A204.1 (cell line): ENCODE results near the gene CACNA1A.
"Not testable (repeated sequence)": the region's sequence is repeated elsewhere in the genome, so short reads cannot be mapped to it uniquely, and the experiment has no call there.

Source experiments
- FAIRE-seq: peaks from 2 replicates; lab custom pipeline; 2012; peaks lifted over from hg19 to GRCh38; lab: Jason Lieb, UNC

CACNA1A gene

DNA sequence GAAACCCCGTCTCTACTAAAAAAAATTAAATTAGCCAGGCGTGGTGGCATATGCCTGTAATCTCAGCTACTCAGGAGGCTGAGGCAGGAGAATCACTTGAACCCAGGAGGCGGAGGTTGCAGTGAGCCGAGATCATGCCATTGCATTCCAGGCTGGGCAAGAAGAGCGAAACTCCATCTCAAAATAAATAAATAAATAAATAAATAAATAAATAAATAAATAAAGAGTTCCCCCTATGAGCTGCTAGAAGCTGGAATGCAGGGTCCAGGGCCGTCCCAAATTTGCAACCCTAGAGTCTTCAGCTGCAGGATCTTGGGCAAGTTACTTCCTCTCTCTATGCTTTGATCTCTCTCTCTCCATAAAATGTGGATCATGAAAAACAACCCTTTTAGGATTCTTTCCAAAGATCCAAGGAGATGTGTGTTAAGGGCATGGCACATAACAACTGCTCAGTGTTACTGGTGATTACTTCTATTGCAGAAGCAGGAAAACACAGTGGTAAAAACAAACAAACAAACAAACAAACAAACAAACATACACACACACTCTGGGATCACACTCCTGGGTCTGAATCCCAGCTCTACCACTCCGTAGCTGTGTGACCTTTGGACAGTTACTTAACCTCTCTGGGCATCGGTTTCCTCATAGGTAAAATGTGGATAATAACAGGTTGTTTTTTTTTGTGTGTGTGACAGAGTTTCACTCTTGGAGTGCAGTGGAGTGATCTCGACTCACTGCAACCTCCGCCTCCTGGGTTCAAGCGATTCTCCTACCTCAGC is 78.8 kb downstream of the CACNA1A start:
- no peak for FAIRE-seq

DNA sequence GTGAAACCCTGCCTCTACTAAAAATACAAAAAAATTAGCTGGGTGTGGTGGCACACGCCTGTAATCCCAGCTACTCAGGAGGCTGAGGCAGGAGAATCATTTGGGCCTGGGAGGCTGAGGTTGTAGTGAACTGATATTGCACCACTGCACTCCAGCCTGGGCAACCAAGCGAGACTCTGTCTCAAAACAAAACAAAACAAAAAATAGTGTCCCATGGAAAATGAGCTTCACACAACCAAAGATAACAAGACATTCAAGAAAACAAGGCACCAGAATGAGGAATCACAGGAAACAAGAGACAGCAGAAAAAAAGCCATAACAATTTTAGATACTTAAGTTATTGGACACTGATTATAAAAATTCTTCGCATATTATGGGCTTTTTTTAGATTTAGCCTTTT is 80.4 kb downstream of the CACNA1A start:
- not testable (repeated sequence) for FAIRE-seq

DNA sequence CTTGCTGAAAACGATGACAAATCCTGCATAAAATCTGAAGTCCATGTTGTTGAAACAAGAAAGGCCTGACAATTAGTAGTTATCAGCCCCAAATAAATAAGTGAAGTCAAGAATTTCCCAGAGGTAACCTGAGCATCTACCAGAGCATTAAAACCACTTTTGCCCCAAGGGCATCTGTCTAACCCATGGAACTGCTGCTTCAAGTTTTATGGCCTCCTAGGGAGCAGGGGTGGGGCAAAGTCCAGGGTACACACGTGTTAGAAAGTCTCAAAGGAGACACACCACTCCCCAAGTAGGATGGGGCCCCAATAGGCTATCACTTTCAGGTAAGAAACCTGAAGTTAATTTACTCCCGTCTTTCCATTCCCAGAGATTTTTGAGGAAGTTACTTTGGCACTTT is 81.1 kb downstream of the CACNA1A start:
- no peak for FAIRE-seq

DNA sequence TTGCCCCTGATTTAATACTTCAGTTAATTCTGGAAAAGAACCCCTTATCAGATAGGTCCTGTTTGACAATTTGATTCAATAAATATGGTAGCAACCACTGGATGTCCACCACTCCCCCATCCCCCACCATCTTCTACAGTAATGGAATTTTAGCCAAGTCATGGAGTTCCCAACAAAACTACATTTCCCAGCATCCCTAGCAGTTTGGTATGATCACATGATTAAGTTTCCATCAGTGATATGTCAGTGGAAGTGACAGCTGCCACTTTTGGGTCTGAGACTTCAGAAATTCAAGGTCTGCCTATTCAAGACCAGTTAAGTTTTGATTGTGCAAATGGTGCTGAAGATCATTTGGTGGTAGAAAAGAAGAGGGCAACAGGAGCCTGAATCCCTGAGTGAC is 85.5 kb downstream of the CACNA1A start:
- FAIRE-seq, result no peak

DNA sequence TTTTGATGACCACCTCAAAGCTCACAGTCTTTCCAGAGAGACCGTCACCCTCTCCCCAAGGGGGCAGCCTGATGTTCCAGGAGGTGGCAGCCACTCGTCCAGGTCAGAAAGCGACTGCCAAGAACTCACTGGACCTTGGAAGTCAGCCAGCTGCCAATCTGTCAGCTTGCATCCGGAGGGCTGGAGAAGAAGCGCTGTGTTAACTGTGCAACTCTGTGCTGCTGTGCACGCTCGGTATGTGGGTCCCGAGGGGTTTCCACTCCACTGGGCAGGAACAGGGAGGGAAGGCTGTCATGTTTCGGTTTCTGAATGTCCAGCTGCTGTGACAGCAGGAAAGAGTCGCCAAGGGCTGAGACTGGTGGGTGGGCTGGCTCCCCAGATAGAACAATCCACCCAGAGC is 89.2 kb downstream of the CACNA1A start:
- no peak for FAIRE-seq

DNA sequence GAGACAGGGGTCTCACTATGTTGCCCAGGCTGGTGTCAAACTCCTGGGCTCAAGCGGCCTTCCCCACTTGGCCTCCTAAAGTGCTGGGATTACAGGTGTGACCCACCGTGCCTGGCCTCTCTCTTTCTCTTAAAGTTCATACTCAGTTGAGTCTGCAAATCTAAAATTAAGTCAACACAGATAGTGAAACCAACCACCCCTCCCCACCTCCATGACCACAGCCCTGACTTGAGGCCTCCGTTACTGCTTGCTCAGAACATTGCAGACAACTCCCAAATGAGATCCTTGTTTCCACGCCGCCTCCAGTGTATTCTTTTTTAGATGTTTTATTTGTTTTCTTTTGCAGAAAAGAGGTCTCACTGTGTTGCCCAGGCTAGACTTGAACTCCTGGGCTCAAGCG is 94.4 kb downstream of the CACNA1A start:
- FAIRE-seq, result no peak

DNA sequence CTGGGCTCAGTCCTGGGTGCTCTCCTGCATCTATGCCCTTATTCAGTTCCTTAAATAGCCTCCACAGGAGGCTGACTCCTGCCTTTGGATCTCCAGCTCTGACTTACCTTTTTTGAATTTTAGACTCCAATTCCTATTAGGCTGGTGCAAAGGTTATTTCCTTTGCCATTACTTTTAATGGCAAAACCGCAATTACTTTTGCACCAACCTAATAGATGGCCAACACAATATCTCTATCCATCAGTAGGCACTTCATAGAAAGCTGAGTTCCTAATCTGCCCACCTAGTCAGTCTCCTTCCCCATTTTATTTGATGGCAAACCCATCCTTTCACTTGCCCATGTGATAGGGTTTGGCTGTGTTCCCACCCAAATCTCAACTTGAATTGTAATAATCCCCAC is 95.3 kb downstream of the CACNA1A start:
- no peak for FAIRE-seq

DNA sequence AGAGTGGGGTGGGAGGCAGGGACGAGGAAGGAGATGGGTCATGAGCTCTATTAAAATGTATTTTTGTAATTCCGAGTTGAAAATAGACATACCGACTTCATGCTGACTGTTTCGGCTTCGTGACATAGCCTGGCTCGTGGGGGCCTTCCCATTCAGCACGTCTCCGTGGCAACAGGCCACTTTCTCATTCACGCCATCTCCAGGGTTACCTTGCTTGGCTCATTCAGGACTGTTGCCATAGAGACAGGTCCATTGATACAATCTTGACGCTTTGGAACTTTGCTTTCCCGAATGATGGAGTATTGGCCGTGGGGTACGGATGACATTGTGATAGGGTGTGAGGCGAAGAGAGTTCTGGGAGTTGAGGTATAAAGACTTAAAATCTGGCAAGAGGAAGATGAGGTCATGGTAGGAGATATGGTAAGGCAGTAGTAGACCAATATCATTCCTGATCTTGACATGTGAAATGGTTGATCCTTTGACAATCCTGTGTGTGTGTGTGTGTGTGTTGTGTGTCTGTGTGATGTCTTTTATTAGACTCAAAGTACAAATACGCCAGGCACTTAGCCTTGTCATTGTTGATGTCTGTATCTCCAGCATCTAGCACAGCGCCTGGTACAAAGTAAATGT is 97.3 kb downstream of the CACNA1A start:
- FAIRE-seq, result no peak

DNA sequence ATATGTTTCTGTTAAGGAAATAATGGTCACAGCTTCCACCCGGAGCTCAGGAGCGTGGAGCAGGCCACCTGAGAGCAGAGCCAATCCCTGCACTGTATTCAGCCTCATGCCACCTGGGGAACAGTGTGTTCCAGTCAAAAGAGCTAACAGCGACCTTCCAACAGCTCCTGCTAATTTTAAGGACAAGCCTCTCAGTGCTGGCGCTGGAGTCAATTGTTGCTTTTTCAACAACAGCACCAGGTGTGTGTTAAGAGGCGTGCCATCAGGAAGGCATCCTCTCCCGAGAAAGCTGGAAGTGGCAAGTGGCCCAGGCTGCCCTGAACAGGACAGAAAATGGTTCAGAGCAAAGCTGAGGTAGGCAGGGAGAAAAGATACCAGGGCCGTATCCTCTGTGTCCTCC is 102.0 kb downstream of the CACNA1A start:
- no peak for FAIRE-seq

DNA sequence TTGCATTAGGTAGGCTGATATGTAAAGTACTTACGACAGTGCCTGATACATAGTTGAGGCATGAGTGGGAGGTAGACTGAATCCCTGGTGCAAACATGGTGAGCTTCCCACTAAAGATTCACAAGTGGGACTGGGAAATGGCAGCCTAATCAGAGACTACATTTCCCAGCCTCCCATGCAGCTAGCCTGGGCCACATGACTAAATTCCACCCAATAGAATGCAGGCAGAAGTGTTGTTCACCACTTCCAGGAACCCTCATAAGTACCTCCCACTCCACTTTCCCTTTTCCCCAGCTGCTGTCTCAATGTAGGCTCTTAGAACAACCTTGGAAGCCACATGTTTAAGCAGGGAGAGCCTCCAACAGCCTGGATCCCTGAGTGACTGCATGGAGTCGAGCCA is 104.9 kb downstream of the CACNA1A start:
- no peak for FAIRE-seq

DNA sequence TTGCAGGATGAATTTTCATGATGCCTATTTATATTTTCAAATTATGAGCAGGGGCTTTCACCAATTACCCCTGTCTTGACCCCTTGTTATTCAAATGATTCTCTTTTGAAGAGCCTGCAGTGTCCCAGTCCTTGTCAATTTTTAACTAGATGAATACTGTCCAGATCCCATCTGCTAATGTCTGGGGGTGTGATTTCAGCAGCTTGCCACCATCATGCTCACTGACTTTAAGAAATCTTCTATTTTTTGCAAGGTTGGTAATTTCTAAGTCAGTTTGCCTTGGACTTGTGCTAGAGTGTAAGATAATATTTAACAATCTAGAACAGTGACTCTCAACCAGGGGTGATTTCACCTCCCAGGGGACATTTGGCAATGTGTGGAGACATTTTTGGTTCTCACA is 106.0 kb downstream of the CACNA1A start:
- FAIRE-seq, result no peak

DNA sequence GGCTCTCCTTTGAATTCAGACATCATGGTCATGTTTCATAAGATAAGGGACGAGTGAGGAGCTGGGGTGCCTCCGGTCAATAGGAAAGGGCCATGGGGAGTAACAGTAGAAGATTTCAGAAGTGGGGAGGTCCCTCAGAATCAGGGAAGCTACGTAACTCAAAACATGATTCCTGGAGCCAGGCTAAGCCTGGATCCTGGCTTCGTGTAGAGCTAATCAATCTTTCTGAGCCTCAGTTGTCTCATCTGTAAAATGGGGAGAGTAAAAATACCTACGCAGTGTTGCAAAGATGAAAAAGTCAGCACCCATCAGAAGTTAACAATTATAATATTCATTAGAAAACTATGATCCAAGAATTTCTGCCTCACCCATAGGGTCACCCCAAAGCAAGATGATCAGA is 106.5 kb downstream of the CACNA1A start:
- no peak for FAIRE-seq

DNA sequence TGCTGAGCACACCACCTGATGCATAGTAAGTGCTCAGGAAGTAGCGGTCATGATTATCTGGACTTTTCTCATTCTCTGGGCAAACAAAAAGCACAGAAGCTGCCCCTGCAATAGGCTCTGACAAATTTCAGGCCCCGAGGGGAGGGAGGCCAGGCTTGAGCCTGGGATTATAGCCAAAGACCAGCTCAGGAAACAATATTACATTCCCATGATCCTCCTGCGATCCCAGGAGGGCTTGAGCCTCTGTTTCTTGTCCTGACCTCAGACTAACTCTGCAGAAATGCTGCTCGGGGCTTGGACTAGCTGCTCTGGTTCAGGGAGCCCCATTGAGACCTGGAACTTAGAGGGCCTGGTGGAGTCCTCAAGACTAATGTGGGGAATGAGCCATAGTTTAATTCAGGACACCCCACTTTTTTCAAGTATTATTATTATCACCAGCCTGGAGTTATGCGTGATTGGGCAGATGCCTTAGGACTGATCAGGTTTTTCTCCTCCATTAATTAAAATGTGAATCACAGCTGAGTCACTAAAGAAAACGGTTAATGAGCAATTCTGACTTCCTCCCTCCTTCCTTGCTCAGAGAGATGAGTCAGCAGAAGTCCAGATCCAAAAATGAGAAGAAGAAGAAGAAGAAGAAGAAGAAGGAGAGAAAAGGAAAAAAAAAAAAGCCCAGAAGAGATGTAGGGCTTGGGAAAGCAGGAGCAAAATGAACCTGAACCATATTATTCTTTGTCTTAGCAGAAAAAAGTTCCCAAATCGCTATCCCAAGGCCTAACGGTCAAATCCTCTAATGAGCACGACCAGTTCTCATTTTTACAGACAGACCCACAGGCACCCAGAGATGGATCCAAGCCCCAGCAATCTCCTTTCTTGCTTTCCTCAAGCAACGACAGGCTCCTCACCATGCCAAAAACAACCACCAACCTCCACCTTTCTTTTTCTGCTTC is 107.2 kb downstream of the CACNA1A start:
- peak; percentile 98 for FAIRE-seq

DNA sequence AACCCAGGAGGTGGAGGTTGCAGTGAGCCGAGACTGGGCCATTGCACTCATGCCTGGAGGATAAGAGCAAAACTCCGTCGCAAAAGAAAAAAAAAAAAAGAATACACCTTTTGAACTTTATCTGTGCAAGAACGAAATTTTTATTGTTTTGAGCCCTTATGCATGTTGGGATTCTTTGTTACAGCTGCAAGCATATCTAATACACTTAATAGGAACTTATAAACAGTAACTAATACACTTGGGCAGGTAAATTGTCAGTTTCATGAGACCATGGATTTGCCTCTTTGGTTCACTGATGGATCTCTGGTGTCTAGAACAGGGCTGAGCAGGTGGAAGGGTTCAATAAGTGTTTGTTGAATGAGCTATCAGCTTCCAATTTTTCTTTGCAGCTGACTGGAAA is 108.1 kb downstream of the CACNA1A start:
- no peak for FAIRE-seq

DNA sequence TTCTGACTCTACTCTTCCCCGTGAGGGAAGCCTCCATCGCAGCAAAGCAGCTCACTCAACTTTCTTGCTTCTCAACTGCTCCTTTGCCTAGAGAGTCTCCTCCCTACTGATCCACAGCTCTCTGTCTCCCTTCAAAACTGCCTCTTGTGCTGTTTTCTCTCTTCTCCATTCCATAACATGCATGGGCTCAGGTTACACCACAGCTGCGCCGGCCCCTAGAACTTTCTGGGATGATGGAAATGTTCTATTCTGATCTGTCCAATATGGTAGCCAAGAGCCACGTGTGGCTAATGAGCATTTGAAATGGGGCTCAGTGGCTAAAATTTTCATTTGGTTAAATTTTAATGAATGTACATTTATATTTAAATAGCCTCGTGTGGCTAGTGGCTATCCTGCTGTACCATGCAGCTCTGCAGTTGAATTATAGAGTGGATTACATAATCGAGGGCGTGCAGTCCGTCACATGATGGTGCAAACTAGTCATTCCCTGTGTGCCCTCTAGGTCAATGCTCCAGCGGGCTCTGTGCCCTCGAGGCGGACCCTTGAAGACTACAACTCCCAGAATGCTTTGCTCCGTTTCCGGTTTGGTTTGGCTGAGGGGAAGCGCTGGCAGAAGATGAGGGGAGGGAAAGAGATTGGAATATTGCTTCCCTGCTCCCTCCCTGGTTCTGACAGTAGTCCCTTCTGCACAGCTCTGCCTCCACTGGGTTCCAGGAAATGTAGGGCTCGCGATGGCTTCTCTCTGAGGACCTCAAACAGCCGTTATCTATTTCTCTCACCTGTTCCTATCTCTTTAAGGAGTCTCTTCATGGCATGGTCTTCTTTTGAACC is 109.8 kb downstream of the CACNA1A start:
- FAIRE-seq, result no peak

DNA sequence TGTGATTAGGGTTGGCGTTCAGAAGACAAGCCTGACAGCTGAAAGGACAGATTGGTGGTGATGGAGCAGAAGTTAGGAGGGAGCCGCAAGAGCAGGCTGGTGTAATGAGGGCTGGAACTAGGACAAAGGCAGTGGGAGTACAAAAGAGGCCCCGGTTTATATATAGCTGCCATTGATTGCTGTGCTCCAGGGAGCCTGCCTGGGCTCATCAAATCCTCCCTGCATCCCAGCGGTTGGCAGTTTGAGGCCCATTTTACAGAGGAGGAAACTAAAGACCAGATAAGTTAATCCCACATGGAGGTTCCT is 123.7 kb downstream of the CACNA1A start:
- FAIRE-seq, result no peak

DNA sequence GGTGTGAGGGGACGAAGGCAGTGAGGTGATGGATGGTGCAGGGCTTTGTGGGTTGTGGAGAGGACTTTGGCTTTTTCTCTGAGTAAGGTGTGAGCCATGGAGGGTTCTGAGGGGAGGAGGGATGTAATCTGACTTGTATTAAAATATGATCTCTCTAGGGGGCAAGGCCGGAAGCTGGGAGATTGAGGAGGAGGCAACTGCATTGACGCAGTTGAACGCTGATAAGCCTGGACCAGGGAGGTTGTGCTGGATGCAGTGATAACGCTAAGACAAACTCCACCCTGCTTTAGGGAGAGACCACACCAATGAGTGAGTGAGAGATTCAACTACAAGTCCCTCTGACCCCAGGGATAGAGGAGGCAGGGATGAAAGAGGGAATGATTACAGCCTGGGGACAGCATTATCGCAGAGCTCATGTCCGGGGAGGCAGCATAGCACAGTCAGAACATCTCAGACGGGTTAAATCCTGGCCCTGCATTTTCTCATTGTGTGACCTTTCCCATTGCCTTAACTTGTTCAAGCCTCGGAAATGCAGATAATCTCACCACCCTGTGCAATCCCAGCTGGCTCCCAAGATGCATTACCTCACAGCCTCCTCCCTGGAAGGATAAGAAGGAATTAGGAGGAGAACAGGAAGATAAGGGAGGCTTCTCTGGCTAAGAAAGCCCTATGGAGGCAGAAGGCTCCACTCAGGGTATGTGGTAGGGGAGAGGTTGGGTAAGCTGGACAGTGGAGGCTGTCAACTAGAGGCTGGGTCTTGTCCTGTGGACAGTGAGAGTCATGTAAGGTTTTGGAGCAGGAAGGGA is 124.2 kb downstream of the CACNA1A start:
- no peak for FAIRE-seq

DNA sequence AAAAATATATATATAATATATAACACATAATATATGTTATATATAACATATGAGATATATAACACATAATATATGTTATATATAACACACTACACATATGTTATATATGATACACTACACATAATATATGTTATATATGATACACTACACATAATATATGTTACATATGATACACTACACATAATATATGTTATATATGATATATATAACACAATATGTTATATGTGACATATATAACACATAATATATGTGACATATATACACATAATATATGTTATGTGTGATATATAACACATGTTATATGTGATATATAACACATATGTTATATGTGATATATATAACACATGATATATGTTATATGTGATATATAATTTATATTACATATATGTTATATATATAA is 129.7 kb downstream of the CACNA1A start:
- peak; percentile 98 for FAIRE-seq

DNA sequence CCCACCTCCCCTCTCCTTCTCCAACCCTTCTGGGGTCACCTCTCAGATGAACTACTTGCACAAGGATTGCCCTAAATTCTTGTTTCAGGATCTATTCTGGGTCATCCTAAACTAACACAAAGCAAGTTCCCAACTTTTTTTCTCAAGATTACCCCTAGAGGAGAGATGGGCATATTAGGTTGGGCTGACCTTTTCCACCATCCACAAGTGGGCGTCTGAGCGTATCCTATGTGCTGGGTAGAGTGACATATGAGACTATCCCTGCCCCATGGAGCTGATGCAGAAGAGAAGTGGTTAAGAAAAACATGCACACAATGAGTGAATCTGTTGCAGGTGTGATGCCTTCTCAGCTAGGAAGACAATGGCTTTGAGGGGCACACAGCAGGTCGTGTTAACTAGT is 132.7 kb downstream of the CACNA1A start:
- no peak for FAIRE-seq

DNA sequence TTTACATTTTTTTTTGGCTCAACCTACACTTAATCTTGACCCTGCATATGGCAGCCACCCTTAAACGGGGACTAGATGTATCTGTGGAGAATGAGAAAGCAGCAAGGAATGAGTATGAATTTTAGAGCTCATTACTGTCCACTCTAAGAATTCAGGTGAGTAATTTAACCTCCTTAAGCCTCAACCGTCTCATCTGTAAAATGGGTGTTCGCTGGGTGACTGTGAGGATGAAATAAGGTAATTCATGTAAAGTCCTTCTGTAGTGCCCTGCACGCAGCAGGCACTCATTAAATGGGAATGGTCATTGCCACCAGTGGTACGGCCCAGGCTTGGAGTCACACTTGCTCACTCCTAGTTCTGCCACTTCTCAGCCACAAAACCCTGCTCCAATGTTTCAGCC is 135.3 kb downstream of the CACNA1A start:
- no peak for FAIRE-seq

DNA sequence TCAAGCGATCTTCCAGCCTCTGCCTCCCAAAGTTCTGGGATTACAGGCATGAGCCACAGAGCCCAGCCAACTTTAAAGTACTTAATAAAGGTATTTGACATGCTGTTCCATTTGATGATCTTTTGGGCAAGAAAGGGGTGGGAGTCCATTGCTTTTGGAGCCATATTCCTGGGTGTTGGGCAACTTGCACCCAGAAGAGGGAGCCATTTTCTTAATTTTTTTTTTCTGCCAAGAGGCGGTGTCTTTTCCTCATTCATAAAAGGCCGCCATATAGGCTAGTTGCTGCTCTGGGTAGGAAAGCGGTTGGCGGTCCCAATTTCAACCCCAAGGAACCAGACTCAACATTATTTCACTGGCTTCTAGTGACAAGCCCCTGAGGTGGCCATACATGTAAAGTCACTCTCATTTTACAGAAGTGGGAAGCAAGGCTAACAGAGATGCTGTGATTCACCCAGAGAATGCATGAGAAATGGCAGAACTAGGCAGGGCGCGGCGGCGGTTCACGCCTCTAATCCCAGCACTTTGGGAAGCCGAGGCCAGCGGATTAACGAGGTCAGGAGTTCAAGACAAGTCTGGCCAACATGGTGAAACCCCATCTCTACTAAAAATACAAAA is 139.6 kb downstream of the CACNA1A start:
- no peak for FAIRE-seq
